ENCODE data around the gene EXOC3L4. TPM values are rescaled to one million over a fixed set of nuclear protein-coding genes. Genes with fewer than 3 reads are reported as not detected.

EXOC3L4 gene
- total and polyA plus RNA-seq, 9 of the 15 experiments (the other 6 are each of a cell fraction or from before 2014, with no cell fraction given), result 0.10 to 6.7 (median 0.98) TPM; not detected in 1

DNA sequence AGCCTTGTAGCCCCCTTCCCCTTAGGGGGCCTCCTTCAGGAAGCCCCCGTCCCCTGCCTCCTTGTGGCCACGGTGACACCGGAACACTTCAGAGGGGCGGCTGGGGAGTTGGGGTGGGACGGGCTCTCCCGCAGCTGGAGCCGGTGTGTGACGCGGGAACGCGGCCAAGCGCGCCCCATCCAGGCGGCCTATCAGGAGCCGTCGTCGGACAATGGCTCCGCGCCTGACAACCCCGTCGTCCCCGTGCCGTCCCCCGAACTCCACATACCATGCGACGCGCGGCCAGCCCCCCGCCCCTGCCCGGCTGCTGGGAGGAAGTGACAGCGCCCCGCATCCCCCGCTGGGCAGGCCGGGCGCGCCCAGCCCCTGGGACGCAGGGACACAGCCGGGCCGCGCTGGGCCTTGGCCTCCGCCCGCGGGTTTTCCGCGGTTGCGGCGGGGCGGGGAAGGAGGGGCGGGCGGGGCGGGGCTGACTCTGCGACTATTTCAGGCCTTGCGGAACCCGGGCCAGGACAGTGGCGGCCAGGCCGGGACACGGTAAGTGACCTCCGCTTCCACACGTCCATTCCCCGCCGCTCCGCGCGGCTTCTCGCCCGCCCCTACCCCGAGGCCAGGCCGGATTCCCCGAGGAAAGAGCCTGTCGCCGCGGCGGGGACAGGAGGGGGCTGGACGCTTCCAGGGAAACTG, 28.6 kb downstream of the EXOC3L4 start, which contains the start of gene TNFAIP2 (continued):
- TF ChIP-seq, protein P1, sequence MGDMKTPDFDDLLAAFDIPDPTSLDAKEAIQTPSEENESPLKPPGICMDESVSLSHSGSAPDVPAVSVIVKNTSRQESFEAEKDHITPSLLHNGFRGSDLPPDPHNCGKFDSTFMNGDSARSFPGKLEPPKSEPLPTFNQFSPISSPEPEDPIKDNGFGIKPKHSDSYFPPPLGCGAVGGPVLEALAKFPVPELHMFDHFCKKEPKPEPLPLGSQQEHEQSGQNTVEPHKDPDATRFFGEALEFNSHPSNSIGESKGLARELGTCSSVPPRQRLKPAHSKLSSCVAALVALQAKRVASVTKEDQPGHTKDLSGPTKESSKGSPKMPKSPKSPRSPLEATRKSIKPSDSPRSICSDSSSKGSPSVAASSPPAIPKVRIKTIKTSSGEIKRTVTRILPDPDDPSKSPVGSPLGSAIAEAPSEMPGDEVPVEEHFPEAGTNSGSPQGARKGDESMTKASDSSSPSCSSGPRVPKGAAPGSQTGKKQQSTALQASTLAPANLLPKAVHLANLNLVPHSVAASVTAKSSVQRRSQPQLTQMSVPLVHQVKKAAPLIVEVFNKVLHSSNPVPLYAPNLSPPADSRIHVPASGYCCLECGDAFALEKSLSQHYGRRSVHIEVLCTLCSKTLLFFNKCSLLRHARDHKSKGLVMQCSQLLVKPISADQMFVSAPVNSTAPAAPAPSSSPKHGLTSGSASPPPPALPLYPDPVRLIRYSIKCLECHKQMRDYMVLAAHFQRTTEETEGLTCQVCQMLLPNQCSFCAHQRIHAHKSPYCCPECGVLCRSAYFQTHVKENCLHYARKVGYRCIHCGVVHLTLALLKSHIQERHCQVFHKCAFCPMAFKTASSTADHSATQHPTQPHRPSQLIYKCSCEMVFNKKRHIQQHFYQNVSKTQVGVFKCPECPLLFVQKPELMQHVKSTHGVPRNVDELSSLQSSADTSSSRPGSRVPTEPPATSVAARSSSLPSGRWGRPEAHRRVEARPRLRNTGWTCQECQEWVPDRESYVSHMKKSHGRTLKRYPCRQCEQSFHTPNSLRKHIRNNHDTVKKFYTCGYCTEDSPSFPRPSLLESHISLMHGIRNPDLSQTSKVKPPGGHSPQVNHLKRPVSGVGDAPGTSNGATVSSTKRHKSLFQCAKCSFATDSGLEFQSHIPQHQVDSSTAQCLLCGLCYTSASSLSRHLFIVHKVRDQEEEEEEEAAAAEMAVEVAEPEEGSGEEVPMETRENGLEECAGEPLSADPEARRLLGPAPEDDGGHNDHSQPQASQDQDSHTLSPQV (IDR thresholded peaks at IDR 0.05), result peak; percentile 85
- TF ChIP-seq, protein P2, sequence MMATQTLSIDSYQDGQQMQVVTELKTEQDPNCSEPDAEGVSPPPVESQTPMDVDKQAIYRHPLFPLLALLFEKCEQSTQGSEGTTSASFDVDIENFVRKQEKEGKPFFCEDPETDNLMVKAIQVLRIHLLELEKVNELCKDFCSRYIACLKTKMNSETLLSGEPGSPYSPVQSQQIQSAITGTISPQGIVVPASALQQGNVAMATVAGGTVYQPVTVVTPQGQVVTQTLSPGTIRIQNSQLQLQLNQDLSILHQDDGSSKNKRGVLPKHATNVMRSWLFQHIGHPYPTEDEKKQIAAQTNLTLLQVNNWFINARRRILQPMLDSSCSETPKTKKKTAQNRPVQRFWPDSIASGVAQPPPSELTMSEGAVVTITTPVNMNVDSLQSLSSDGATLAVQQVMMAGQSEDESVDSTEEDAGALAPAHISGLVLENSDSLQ (IDR thresholded peaks at IDR 0.05), result no peak
- TF ChIP-seq, protein P3, sequence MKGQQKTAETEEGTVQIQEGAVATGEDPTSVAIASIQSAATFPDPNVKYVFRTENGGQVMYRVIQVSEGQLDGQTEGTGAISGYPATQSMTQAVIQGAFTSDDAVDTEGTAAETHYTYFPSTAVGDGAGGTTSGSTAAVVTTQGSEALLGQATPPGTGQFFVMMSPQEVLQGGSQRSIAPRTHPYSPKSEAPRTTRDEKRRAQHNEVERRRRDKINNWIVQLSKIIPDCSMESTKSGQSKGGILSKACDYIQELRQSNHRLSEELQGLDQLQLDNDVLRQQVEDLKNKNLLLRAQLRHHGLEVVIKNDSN (CRISPR knock-in tag; IDR thresholded peaks at IDR 0.05), result no peak
- TF ChIP-seq CHD1 (IDR thresholded peaks at IDR 0.05; ENCODE audit: low read length), result no peak
- TF ChIP-seq U2AF1 (optimal IDR thresholded peaks at IDR 0.05; ENCODE audit: low read depth, low read length), result no peak
- TF ChIP-seq, protein P4, sequence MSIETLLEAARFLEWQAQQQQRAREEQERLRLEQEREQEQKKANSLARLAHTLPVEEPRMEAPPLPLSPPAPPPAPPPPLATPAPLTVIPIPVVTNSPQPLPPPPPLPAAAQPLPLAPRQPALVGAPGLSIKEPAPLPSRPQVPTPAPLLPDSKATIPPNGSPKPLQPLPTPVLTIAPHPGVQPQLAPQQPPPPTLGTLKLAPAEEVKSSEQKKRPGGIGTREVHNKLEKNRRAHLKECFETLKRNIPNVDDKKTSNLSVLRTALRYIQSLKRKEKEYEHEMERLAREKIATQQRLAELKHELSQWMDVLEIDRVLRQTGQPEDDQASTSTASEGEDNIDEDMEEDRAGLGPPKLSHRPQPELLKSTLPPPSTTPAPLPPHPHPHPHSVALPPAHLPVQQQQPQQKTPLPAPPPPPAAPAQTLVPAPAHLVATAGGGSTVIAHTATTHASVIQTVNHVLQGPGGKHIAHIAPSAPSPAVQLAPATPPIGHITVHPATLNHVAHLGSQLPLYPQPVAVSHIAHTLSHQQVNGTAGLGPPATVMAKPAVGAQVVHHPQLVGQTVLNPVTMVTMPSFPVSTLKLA (conservative IDR thresholded peaks at IDR 0.05), result no peak; a peak in 1 of 4 replicates
- TF ChIP-seq ZBTB7A (IDR thresholded peaks at IDR 0.05; ENCODE audit: borderline replicate concordance, control insufficient read depth, low read depth, low read length), result peak; percentile 55; the same call in 1 of the 2 replicates
- TF ChIP-seq CBFA2T2 (conservative IDR thresholded peaks at IDR 0.05), result no peak
- TF ChIP-seq ATF1 (CRISPR knock-in tag; IDR thresholded peaks at IDR 0.05), result no peak
- peak; percentile 50 for TF ChIP-seq ATF1 (tag; IDR thresholded peaks at IDR 0.05)
- no peak for TF ChIP-seq TEAD2 (tag; IDR thresholded peaks at IDR 0.05)
- TF ChIP-seq, protein P5, sequence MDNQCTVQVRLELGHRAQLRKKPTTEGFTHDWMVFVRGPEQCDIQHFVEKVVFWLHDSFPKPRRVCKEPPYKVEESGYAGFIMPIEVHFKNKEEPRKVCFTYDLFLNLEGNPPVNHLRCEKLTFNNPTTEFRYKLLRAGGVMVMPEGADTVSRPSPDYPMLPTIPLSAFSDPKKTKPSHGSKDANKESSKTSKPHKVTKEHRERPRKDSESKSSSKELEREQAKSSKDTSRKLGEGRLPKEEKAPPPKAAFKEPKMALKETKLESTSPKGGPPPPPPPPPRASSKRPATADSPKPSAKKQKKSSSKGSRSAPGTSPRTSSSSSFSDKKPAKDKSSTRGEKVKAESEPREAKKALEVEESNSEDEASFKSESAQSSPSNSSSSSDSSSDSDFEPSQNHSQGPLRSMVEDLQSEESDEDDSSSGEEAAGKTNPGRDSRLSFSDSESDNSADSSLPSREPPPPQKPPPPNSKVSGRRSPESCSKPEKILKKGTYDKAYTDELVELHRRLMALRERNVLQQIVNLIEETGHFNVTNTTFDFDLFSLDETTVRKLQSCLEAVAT (IDR thresholded peaks at IDR 0.05), result no peak
- TF ChIP-seq CXXC5 (CRISPR knock-in tag; IDR thresholded peaks at IDR 0.05), result peak; percentile 75
- no peak for TF ChIP-seq NFATC3 (IDR thresholded peaks at IDR 0.05)
- TF ChIP-seq POLR2B (IDR thresholded peaks at IDR 0.05; ENCODE audit: low read depth, partially characterized antibody), result peak; percentile 36
- peak; percentile 6 for TF ChIP-seq CCNT2 (IDR thresholded peaks at IDR 0.05; ENCODE audit: borderline replicate concordance, extremely low read depth, insufficient read length, low read depth, low read length)
- peak; percentile 76; the same call in 1 of the 2 replicates for TF ChIP-seq ZNF583 (CRISPR knock-in tag; IDR thresholded peaks at IDR 0.05)
- TF ChIP-seq SAFB (IDR thresholded peaks at IDR 0.05; ENCODE audit: borderline replicate concordance, low read depth, low read length), result no peak
- TF ChIP-seq HMGN3 (IDR thresholded peaks at IDR 0.05; ENCODE audit: borderline replicate concordance, extremely low read depth, insufficient read length, low read depth, low read length), result no peak
- no peak for TF ChIP-seq BRD4 (IDR thresholded peaks at IDR 0.05)
